Endothelial cell of umbilical vein (primary cell): ENCODE data around the gene TCEA2. TPM values are rescaled to one million over a fixed set of nuclear protein-coding genes. Genes with fewer than 3 reads are reported as not detected.
A peak's percentile ranks its signal among the peaks of the same experiment; 100 is the strongest.

ENCODE experiments used
- BruUV-seq: library from RNA; stranded (reverse); fragments of 400-500 nt; replicated peaks from 2 replicates; lab custom pipeline; 2021; lab: Mats Ljungman, UMichigan
- CTCF ChIA-PET: fragments of 300-600, 350-600 bp; sonication (Branson Sonifier 250); formaldehyde crosslinking; loops from one replicate; lab custom pipeline; 2021; ENCODE audit warnings: antibody characterized with exemption, inconsistent platforms; lab: Charles Lee
- POLR2A ChIA-PET: fragments of 300-600, 350-600 bp; sonication (Branson Sonifier 250); formaldehyde crosslinking; loops from one replicate; lab custom pipeline; 2021; ENCODE audit warnings: antibody characterized with exemption, inconsistent platforms; lab: Charles Lee
- DNase-seq: peaks from one replicate; pipeline ENCODE4 v3.0.0-alpha.2; 2011; ENCODE audit warnings: low read depth, low spot score
- FAIRE-seq: peaks from 2 replicates; lab custom pipeline; 2011; peaks lifted over from hg19 to GRCh38; lab: Jason Lieb, UNC
- H2AFZ ChIP-seq: 2 replicates; pipeline ENCODE4 v1.6.0; 2012; ENCODE audit warnings: low read depth, low read length, control low read depth, inconsistent platforms
- H3K27ac ChIP-seq: 2 replicates; pipeline ENCODE4 v1.5.1; 2011; ENCODE audit warnings: low read depth, mild to moderate bottlenecking, control low read depth, low read length, moderate library complexity; ENCODE audit not compliant: insufficient read depth
- H3K27me3 ChIP-seq, 2 experiments: 2 replicates each; pipeline versions ENCODE4 v1.6.0 to v1.6.1; 2011; ENCODE audit warnings: low read length in 2 of 2, mixed read lengths in 1 of 2; ENCODE audit not compliant: control insufficient read depth in 2 of 2, insufficient read depth in 2 of 2
- H3K36me3 ChIP-seq, 2 experiments: 2 replicates in 1 of 2; 3 replicates in 1 of 2; pipeline ENCODE4 v1.5.1; 2011; ENCODE audit warnings: low read length in 2 of 2, mild to moderate bottlenecking in 1 of 2, moderate library complexity in 1 of 2; ENCODE audit not compliant: control insufficient read depth in 2 of 2, insufficient read depth in 2 of 2; ENCODE audit errors: extremely low read depth in 1 of 2
- H3K4me1 ChIP-seq: 3 replicates; pipeline ENCODE4 v1.5.1; 2011; ENCODE audit warnings: mild to moderate bottlenecking, low read length; ENCODE audit not compliant: control insufficient read depth, insufficient read depth; ENCODE audit errors: extremely low read depth
- H3K4me2 ChIP-seq: 2 replicates; pipeline ENCODE4 v1.6.1; 2011; ENCODE audit warnings: low read length, control low read depth, mixed read lengths; ENCODE audit not compliant: insufficient read depth
- H3K4me3 ChIP-seq, 3 experiments: fragments of 200-600 bp in 1 of 3; sonication (generic), shearing (Covaris generic) in 1 of 3; replicated peaks in 1 of 3; 2 replicates each; pipeline ENCODE4 v1.5.1; 2011 to 2016; ENCODE audit warnings: control low read depth in 3 of 3, low read length in 3 of 3, mild to moderate bottlenecking in 2 of 3, inconsistent platforms in 1 of 3, low read depth in 1 of 3, moderate library complexity in 1 of 3; ENCODE audit not compliant: insufficient read depth in 1 of 3
- H3K79me2 ChIP-seq: 2 replicates; pipeline ENCODE4 v1.6.0; 2012; ENCODE audit warnings: low read length, inconsistent platforms; ENCODE audit not compliant: control insufficient read depth, insufficient read depth
- H3K9ac ChIP-seq: replicated peaks from 2 replicates; pipeline ENCODE3; 2011; ENCODE audit warnings: low read length, control low read depth; ENCODE audit not compliant: insufficient read depth; ENCODE audit errors: extremely low read depth
- H3K9me1 ChIP-seq: replicated peaks from 3 replicates; pipeline ENCODE4 v1.6.0; 2011; ENCODE audit warnings: mild to moderate bottlenecking, low read length; ENCODE audit not compliant: control insufficient read depth, insufficient read depth; ENCODE audit errors: extremely low read depth
- H3K9me3 ChIP-seq: replicated peaks from 2 replicates; pipeline ENCODE4 v1.5.1; 2012; ENCODE audit warnings: low read length, inconsistent platforms; ENCODE audit not compliant: control insufficient read depth, insufficient read depth
- H4K20me1 ChIP-seq: replicated peaks from 2 replicates; pipeline ENCODE3; 2011; ENCODE audit warnings: mild to moderate bottlenecking, low read length; ENCODE audit not compliant: control insufficient read depth, insufficient read depth; ENCODE audit errors: extremely low read depth
- EZH2 ChIP-seq: IDR thresholded peaks from 2 replicates; pipeline ENCODE4 v1.6.1; 2012; ENCODE audit warnings: borderline replicate concordance, low read depth, mild to moderate bottlenecking, moderate library complexity, low read length, inconsistent platforms; ENCODE audit not compliant: severe bottlenecking
- FOS ChIP-seq: IDR thresholded peaks from 2 replicates; pipeline ENCODE4 v1.6.1; 2011; ENCODE audit warnings: mild to moderate bottlenecking, low read length, moderate library complexity, borderline replicate concordance; ENCODE audit not compliant: insufficient read depth
- JUN ChIP-seq: IDR thresholded peaks from 2 replicates; pipeline ENCODE4 v1.6.1; 2011; ENCODE audit warnings: borderline replicate concordance, low read depth; ENCODE audit not compliant: insufficient read length, insufficient read depth
- POLR2AphosphoS5 ChIP-seq: IDR thresholded peaks from 2 replicates; pipeline ENCODE4 v1.6.1; 2012; ENCODE audit warnings: low read depth, mild to moderate bottlenecking, control low read depth, low read length, moderate library complexity; ENCODE audit not compliant: insufficient read depth
- dilution Hi-C: fragments of 300-500 bp; cut with MboI; formaldehyde crosslinking; loops from one replicate; pipeline ENCODE4 v1.15.0; 2019; ENCODE audit warnings: low sequenced_read_pairs; ENCODE audit not compliant: extremely low pct_ligation_motif_present
- intact Hi-C: fragments of 100-400 bp; cut with micrococcal nuclease; formaldehyde crosslinking; loops from one replicate; pipeline ENCODE4 v1.10.0; 2022
- polyA plus RNA-seq, 4 experiments: library from polyadenylated mRNA; depleted of rRNA in 3 of 4; stranded (reverse) in 3 of 4; unstranded in 1 of 4; fragments of >200 nt; gene quantifications; 2 replicates each; pipeline versions ENCODE4 v1.2.1 to v1.2.3, GENCODE V29; 2011 to 2012; ENCODE audit warnings: missing spikeins in 1 of 4
- total RNA-seq: library from RNA; stranded (reverse); gene quantifications from 2 replicates; pipeline ENCODE4 v1.2.3, GENCODE V29; 2021
- TF ChIP-seq, protein P1 (sequence below), 2 donors: IDR thresholded peaks; 1 replicate in 1 of 2; 2 replicates in 1 of 2; pipeline ENCODE4 v1.5.1; 2011; ENCODE audit warnings: low read length in 2 of 2, mild to moderate bottlenecking in 2 of 2, moderate library complexity in 2 of 2, control low read depth in 1 of 2, inconsistent platforms in 1 of 2, low read depth in 1 of 2; ENCODE audit not compliant: insufficient read depth in 1 of 2; ENCODE audit errors: extremely low read depth in 1 of 2

Gene TCEA2
- total and polyA plus RNA-seq, 2 donors (not counting 3 experiments of a cell fraction or from before 2014, with no cell fraction given) = 53.1 to 65.5 TPM

DNA sequence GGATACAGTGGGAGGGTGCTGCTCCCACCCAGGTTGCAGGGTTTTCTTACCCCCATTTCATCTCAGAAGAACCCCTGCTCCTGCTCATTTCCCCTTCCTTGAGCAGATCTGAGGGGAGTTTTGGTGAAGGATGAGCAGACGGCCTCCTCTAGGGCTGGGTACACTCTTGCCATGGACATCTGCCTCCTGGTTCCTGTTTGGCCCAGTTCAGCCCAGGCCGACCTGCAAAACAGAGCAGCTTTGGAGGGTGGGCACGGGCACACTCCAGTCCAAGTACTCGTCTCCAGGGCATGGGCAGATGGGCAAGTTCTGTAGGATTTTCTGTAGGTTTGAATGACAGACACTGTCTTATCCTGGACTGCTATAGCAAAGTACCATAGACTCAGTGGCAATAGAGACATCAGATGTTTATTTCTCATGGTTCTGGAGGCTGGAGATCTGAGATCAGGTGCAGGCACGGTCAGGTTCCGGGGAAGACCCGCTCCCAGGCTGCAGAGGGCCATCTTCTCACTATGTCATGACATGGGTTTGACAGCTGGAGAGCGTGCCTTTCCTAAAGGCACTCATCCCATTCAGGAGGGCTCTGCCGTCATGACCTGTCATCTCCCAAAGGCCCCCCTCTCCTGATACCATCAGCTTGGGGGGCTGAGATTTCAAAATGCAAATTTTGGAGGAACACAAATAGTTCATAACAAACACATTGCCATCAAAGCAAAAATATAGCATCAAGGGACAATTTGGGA is 38.1 kb downstream of the TCEA2 start:
- Histone ChIP-seq H3K9me1 (no peaks in the 10 kb centered on the region), H3K27me3 (peaks cover 19 to 22% of the 10 kb centered on the region in 2 experiments), H3K36me3 (no peaks in the 10 kb centered on the region), H2AFZ (no peak overlapping the region), H3K4me2 (no peak overlapping the region), H3K27ac (no peak overlapping the region), H3K79me2 (no peaks in the 10 kb centered on the region), H3K4me1 (no peaks in the 10 kb centered on the region), H3K4me3 (no peak overlapping the region), H3K9me3 (no peaks in the 10 kb centered on the region), H4K20me1 (no peaks in the 10 kb centered on the region), H3K9ac (no peak overlapping the region)
- dilution Hi-C loops = no loop called here
- ChIA-PET POLR2A (no interaction called here), CTCF (interaction anchor here (0.7 to 2.4 kb wide), 4 partner anchors 9 to 19 kb away, joined by 4 to 22 read pairs (median 14); partner anchors contain the start of gene LKAAEAR1)
- FAIRE-seq = no peak
- TF ChIP-seq JUN = no peak
- no peak for TF ChIP-seq FOS
- TF ChIP-seq POLR2AphosphoS5 = no peak
- no peak for DNase-seq
- no TSS peak for BruUV-seq
- intact Hi-C loops = no loop called here

DNA sequence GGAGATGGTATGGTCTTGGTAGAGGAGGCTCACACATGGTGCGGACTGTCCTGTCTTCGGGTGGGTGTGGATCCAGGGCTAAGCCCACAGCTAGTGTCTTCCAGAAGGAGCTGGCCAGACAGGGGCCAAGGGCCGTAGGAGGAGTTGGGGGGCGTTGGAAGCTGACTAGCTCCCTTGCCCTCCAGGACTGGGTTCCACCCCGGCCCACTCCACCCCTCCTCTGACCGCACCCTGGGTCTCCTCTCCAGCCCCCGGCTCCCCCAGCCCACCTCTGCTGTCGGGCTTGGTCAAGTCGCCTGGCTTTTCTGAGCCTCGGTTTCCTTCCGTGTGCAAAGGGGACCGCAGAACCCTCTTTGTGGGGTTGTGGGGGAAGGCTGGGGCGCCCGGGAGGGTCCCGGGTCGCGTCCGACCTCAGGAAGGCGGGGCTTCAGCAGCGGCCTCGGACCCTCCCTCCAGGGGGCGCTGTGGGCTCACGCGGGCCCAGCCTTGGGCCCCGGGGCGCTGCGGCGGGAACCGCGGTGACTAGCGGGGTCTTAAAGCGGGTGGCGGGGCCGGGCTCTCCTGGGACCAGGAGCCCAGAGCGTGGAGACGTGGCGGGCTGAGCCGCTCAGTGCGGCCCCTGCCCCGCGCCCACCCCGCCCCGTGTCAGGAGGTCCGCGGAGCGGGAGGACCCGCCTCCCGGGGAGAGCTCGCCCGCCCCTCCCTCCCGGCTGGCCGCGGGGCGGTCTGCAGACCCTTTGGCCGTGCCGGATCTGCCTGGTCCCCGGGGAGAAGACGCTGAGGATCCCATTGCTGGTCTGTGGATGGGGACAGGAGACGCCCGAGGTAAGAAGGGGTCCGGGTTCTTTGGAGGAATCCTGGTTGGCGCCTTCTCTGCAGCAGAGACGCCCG is 39.0 kb downstream of the TCEA2 start:
- no peak overlapping the region for H3K27ac ChIP-seq
- no peaks in the 10 kb centered on the region for H3K79me2 ChIP-seq
- H3K36me3 ChIP-seq = no peaks in the 10 kb centered on the region
- intact Hi-C loops (loop anchor here (1.0 kb wide), 2 partner anchors 18 to 19 kb away; no protein-coding TSS in a partner anchor), dilution Hi-C loops (no loop called here)
- H3K9me3 ChIP-seq = no peaks in the 10 kb centered on the region
- peaks cover 19 to 22% of the 10 kb centered on the region in 2 experiments for H3K27me3 ChIP-seq
- no peak overlapping the region for H3K4me3 ChIP-seq
- FAIRE-seq (no peak), DNase-seq (peak; percentile 21)
- no TSS peak for BruUV-seq
- H3K9me1 ChIP-seq = no peaks in the 10 kb centered on the region
- POLR2A ChIA-PET = no interaction called here
- H3K4me2 ChIP-seq = no peak overlapping the region
- H4K20me1 ChIP-seq = no peaks in the 10 kb centered on the region
- H2AFZ ChIP-seq = peak overlapping the region; percentile 37
- no peaks in the 10 kb centered on the region for H3K4me1 ChIP-seq
- no peak overlapping the region for H3K9ac ChIP-seq
- CTCF ChIA-PET = interaction anchor here (0.6 to 2.4 kb wide), 9 partner anchors 8 to 121 kb away, joined by 3 to 22 read pairs (median 5); partner anchors contain the start of gene LKAAEAR1
- TF ChIP-seq, protein P1, sequence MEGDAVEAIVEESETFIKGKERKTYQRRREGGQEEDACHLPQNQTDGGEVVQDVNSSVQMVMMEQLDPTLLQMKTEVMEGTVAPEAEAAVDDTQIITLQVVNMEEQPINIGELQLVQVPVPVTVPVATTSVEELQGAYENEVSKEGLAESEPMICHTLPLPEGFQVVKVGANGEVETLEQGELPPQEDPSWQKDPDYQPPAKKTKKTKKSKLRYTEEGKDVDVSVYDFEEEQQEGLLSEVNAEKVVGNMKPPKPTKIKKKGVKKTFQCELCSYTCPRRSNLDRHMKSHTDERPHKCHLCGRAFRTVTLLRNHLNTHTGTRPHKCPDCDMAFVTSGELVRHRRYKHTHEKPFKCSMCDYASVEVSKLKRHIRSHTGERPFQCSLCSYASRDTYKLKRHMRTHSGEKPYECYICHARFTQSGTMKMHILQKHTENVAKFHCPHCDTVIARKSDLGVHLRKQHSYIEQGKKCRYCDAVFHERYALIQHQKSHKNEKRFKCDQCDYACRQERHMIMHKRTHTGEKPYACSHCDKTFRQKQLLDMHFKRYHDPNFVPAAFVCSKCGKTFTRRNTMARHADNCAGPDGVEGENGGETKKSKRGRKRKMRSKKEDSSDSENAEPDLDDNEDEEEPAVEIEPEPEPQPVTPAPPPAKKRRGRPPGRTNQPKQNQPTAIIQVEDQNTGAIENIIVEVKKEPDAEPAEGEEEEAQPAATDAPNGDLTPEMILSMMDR (IDR thresholded peaks at IDR 0.05; ENCODE audit: extremely low read depth in 1 of 2, insufficient read depth in 1 of 2, low read depth in 1 of 2, low read length in 2 of 2) = peak; percentile 78 to 86
- TF ChIP-seq EZH2 (peak; percentile 62), JUN (no peak)
